CD4-positive, alpha-beta memory T cell (primary cell): ENCODE data around the gene PRUNE2. TPM values are rescaled to one million over a fixed set of nuclear protein-coding genes. Genes with fewer than 3 reads are reported as not detected.

Experiments
- CTCF ChIA-PET: fragments of 350-600 bp; sonication (Branson Sonifier 250); formaldehyde crosslinking; loops from one replicate; lab custom pipeline; 2021; ENCODE audit warnings: inconsistent platforms; ENCODE audit not compliant: partially characterized antibody; lab: Charles Lee
- POLR2A ChIA-PET: fragments of 350-600 bp; sonication (Branson Sonifier 250); formaldehyde crosslinking; loops from one replicate; lab custom pipeline; 2021; ENCODE audit not compliant: partially characterized antibody; lab: Charles Lee
- DNase-seq, 5 donors: peaks; one replicate each; pipeline versions ENCODE4 v3.0.0 to v3.0.0-alpha.2; 2020 to 2022; ENCODE audit warnings: mixed read lengths in 1 of 5
- H3K27ac ChIP-seq: one replicate; pipeline ENCODE4 v1.7.0; 2013; ENCODE audit warnings: low read depth, low read length
- H3K27me3 ChIP-seq: 2 replicates; pipeline ENCODE4 v1.7.0; 2013; ENCODE audit warnings: mild to moderate bottlenecking, low read length, moderate library complexity; ENCODE audit not compliant: insufficient read depth
- H3K36me3 ChIP-seq: 2 replicates; pipeline ENCODE4 v1.7.0; 2013; ENCODE audit warnings: mild to moderate bottlenecking, low read length, moderate library complexity; ENCODE audit not compliant: insufficient read depth
- H3K4me1 ChIP-seq: 2 replicates; pipeline ENCODE4 v1.7.0; 2013; ENCODE audit warnings: mild to moderate bottlenecking, low read length, moderate library complexity; ENCODE audit not compliant: insufficient read depth
- H3K4me3 ChIP-seq, 2 donors: one replicate each; pipeline ENCODE4 v1.7.0; 2013; ENCODE audit warnings: low read length in 2 of 2, mild to moderate bottlenecking in 1 of 2
- H3K9me3 ChIP-seq, 2 donors: one replicate each; pipeline ENCODE4 v1.7.0; 2013; ENCODE audit warnings: low read length in 2 of 2, control low read depth in 1 of 2; ENCODE audit not compliant: control insufficient read depth in 1 of 2
- H3K27ac Mint-ChIP-seq, 7 donors: one replicate each; pipeline ENCODE4 v1.8.0; 2020 to 2021; ENCODE audit warnings: mixed read lengths in 7 of 7, mild to moderate bottlenecking in 6 of 7, inconsistent platforms in 3 of 7, moderate library complexity in 3 of 7
- H3K27me3 Mint-ChIP-seq, 2 donors: one replicate each; pipeline ENCODE4 v1.8.0; 2020 to 2021; ENCODE audit warnings: mixed read lengths in 2 of 2
- H3K36me3 Mint-ChIP-seq, 2 donors: one replicate each; pipeline ENCODE4 v1.8.0; 2020 to 2021; ENCODE audit warnings: mixed read lengths in 2 of 2, inconsistent platforms in 1 of 2, mild to moderate bottlenecking in 1 of 2
- H3K4me1 Mint-ChIP-seq, 4 donors: one replicate each; pipeline ENCODE4 v1.8.0; 2020 to 2021; ENCODE audit warnings: mixed read lengths in 4 of 4, mild to moderate bottlenecking in 1 of 4
- H3K4me3 Mint-ChIP-seq, 8 donors: one replicate each; pipeline ENCODE4 v1.8.0; 2020 to 2021; ENCODE audit warnings: mixed read lengths in 8 of 8, mild to moderate bottlenecking in 7 of 8, moderate library complexity in 6 of 8, inconsistent platforms in 3 of 8
- H3K9me3 Mint-ChIP-seq, 8 donors: one replicate each; pipeline ENCODE4 v1.8.0; 2020 to 2021; ENCODE audit warnings: mixed read lengths in 8 of 8, mild to moderate bottlenecking in 5 of 8, inconsistent platforms in 3 of 8, moderate library complexity in 1 of 8
- intact Hi-C: fragments of 100-400 bp; cut with micrococcal nuclease; formaldehyde crosslinking; loops from one replicate; pipeline ENCODE4 v1.15.1; 2023
- polyA plus RNA-seq, 2 donors: library from polyadenylated mRNA; unstranded; fragments of 300-500 nt; fragmentation: Illumina TruSeq; gene quantifications; one replicate each; pipeline ENCODE4 v1.2.3, GENCODE V29; 2021
- total RNA-seq, 2 experiments: library from RNA; stranded (reverse); gene quantifications; one replicate each; pipeline ENCODE4 v1.2.3, GENCODE V29; 2021

The PRUNE2 gene
- total and polyA plus RNA-seq, 4 experiments from 2014 or later = 0.22 to 0.42 TPM; not detected in 2

GRCh38 chr9:76787677-76788076 lies 118.2 kb downstream of the PRUNE2 start:
- H3K36me3 ChIP-seq = no peaks in the 10 kb centered on the region
- no peaks in the 10 kb centered on the region for H3K27me3 ChIP-seq
- no peak for DNase-seq
- intact Hi-C loops = no loop called here
- H3K9me3 ChIP-seq = no peaks in the 10 kb centered on the region
- Mint-ChIP-seq H3K4me1 (no peaks in the 10 kb centered on the region), H3K9me3 (peaks cover 0 to 2% (median 0%) of the 10 kb centered on the region in 8 donors), H3K4me3 (no peak overlapping the region), H3K27me3 (peaks cover 2 to 5% of the 10 kb centered on the region in 2 donors), H3K36me3 (no peaks in the 10 kb centered on the region), H3K27ac (no peak overlapping the region)
- ChIA-PET POLR2A (no interaction called here), CTCF (no interaction called here)
- no peak overlapping the region for H3K4me3 ChIP-seq
- H3K27ac ChIP-seq = no peak overlapping the region
- no peaks in the 10 kb centered on the region for H3K4me1 ChIP-seq

DNA sequence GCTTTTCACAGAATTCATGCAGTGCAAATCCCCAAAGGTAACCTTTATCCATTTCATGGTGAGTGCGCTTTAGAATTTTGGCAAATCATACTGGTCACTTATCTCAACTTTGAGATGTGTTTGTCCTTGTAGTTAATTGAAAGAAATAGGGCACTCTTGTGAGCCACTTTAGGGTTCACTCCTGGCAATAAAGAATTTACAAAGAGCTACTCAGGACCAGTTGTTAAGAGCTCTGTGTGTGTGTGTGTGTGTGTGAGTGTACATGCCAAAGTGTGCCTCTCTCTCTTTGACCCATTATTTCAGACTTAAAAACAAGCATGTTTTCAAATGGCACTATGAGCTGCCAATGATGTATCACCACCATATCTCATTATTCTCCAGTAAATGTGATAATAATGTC lies 120.4 kb downstream of the PRUNE2 start:
- Mint-ChIP-seq H3K27ac (no peak overlapping the region), H3K36me3 (no peaks in the 10 kb centered on the region), H3K27me3 (peaks cover 5 to 6% of the 10 kb centered on the region in 2 donors), H3K9me3 (peaks cover 0 to 1% (median 0%) of the 10 kb centered on the region in 8 donors), H3K4me3 (no peak overlapping the region), H3K4me1 (no peaks in the 10 kb centered on the region)
- Histone ChIP-seq H3K9me3 (no peaks in the 10 kb centered on the region), H3K27ac (no peak overlapping the region), H3K36me3 (no peaks in the 10 kb centered on the region), H3K4me3 (no peak overlapping the region), H3K27me3 (no peaks in the 10 kb centered on the region), H3K4me1 (no peaks in the 10 kb centered on the region)
- intact Hi-C loops = no loop called here
- CTCF ChIA-PET = interaction anchor here (2.2 kb wide), 1 partner anchor 25 kb away, joined by 7 read pairs; no protein-coding TSS in a partner anchor
- no peak for DNase-seq
- POLR2A ChIA-PET = no interaction called here

DNA sequence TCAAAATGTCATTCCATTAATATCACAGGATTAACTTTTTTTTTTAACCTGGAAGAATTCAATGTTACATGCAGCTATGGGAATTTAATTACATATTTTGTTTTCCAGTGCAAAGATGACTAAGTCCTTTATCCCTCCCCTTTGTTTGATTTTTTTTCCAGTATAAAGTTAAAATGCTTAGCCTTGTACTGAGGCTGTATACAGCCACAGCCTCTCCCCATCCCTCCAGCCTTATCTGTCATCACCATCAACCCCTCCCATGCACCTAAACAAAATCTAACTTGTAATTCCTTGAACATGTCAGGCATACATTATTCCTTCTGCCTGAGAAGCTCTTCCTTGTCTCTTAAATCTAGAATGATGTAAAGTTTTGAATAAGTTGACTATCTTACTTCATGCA lies 121.0 kb downstream of the PRUNE2 start:
- Mint-ChIP-seq H3K27me3 (peaks cover 5 to 6% of the 10 kb centered on the region in 2 donors), H3K4me1 (no peaks in the 10 kb centered on the region), H3K9me3 (peaks cover 0 to 1% (median 0%) of the 10 kb centered on the region in 8 donors), H3K27ac (no peak overlapping the region), H3K4me3 (no peak overlapping the region), H3K36me3 (no peaks in the 10 kb centered on the region)
- H3K9me3 ChIP-seq = no peaks in the 10 kb centered on the region
- H3K36me3 ChIP-seq = no peaks in the 10 kb centered on the region
- intact Hi-C loops = no loop called here
- H3K4me1 ChIP-seq = no peaks in the 10 kb centered on the region
- no peak overlapping the region for H3K4me3 ChIP-seq
- POLR2A ChIA-PET = no interaction called here
- H3K27ac ChIP-seq = no peak overlapping the region
- H3K27me3 ChIP-seq = no peaks in the 10 kb centered on the region
- no peak for DNase-seq
- CTCF ChIA-PET = interaction anchor here (2.2 kb wide), 1 partner anchor 26 kb away, joined by 7 read pairs; no protein-coding TSS in a partner anchor

- DNase-seq = no peak
- CTCF ChIA-PET = no interaction called here
- H3K9me3 ChIP-seq = no peaks in the 10 kb centered on the region
- Mint-ChIP-seq H3K4me3 (no peak overlapping the region), H3K36me3 (no peaks in the 10 kb centered on the region), H3K4me1 (peaks cover 0 to 3% (median under 1%) of the 10 kb centered on the region in 4 donors), H3K27ac (no peak overlapping the region), H3K9me3 (no peaks in the 10 kb centered on the region), H3K27me3 (peaks cover 2% of the 10 kb centered on the region in 2 donors)
- intact Hi-C loops = no loop called here
- no peaks in the 10 kb centered on the region for H3K27me3 ChIP-seq
- POLR2A ChIA-PET = no interaction called here
- no peaks in the 10 kb centered on the region for H3K4me1 ChIP-seq
- H3K36me3 ChIP-seq = no peaks in the 10 kb centered on the region
- H3K4me3 ChIP-seq = no peak overlapping the region
- H3K27ac ChIP-seq = no peak overlapping the region
Observed at GRCh38 chr9:76772686-76773445, 133.0 kb downstream of the PRUNE2 start.

GRCh38 chr9:76766126-76766525 lies 139.8 kb downstream of the PRUNE2 start:
- no peak for DNase-seq
- ChIA-PET POLR2A (no interaction called here), CTCF (no interaction called here)
- H3K4me1 Mint-ChIP-seq = no peaks in the 10 kb centered on the region
- Histone ChIP-seq H3K27me3 (no peaks in the 10 kb centered on the region), H3K4me1 (no peaks in the 10 kb centered on the region), H3K4me3 (no peak overlapping the region), H3K27ac (no peak overlapping the region), H3K36me3 (no peaks in the 10 kb centered on the region), H3K9me3 (no peaks in the 10 kb centered on the region)
- intact Hi-C loops = no loop called here
- no peak overlapping the region for H3K4me3 Mint-ChIP-seq
- H3K27ac Mint-ChIP-seq = no peak overlapping the region
- no peaks in the 10 kb centered on the region for H3K9me3 Mint-ChIP-seq
- H3K36me3 Mint-ChIP-seq = no peaks in the 10 kb centered on the region
- peaks cover under 1 to 10% of the 10 kb centered on the region in 2 donors for H3K27me3 Mint-ChIP-seq

DNA sequence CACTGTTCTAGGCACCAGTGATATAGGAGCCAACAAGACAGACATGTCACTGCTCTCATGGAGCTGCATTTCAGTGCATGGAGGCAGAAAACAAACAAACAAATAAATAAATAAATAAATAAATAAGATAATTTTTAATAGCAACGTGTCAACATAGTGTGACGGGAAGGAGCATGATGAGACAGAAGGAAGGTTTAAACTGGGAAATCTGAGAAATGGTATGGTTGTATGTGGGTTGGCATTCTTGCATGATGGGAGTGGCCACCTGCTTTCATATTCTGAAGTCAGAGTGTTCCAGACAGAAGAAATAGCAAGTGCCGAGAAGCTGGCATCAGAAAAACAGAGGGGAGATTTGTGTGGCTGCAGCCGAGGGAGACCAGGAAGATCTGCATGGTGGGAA lies 141.8 kb downstream of the PRUNE2 start, which contains the start of gene PCA3:
Gene PCA3, plus strand, starts transcription at position 301 of the 400 bp plus-strand sequence.
- Histone ChIP-seq H3K4me3 (no peak within 1 kb of the TSS), H3K36me3 (no peaks in the 10 kb centered on the region), H3K9me3 (no peaks in the 10 kb centered on the region), H3K4me1 (no peaks in the 10 kb centered on the region), H3K27me3 (no peaks in the 10 kb centered on the region), H3K27ac (no peak within 1 kb of the TSS)
- no peak within 1 kb of the TSS for H3K4me3 Mint-ChIP-seq
- no peaks in the 10 kb centered on the region for H3K36me3 Mint-ChIP-seq
- H3K27ac Mint-ChIP-seq = no peak within 1 kb of the TSS
- H3K27me3 Mint-ChIP-seq = peaks cover 2 to 13% of the 10 kb centered on the region in 2 donors
- POLR2A ChIA-PET = no interaction called here
- H3K9me3 Mint-ChIP-seq = no peaks in the 10 kb centered on the region
- peaks cover 0 to 1% (median under 1%) of the 10 kb centered on the region in 4 donors for H3K4me1 Mint-ChIP-seq
- CTCF ChIA-PET = no interaction called here
- no peak for DNase-seq
- intact Hi-C loops = no loop called here

DNA sequence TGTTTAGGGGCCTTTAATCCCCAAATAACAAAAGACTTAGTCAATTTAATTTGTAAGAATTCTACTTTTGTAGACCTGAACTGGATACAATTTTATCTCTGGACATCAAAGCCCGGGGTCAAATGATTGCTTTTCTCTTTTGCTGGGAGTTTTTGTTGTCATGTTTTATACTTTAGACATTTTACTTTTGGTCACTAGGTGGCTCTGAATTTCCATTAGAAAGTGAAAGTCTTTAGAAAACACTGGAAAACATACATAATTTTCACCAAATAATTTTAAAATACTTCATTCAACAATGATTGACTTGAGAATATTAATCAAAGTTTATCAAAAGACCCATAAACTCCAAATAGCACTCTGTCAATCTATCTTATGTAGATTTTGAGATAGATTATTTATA lies 144.5 kb downstream of the PRUNE2 start:
- DNase-seq = no peak
- Mint-ChIP-seq H3K27ac (no peak overlapping the region), H3K27me3 (peaks cover 2 to 11% of the 10 kb centered on the region in 2 donors), H3K9me3 (no peaks in the 10 kb centered on the region), H3K4me1 (peaks cover 0 to 2% (median under 1%) of the 10 kb centered on the region in 4 donors), H3K36me3 (no peaks in the 10 kb centered on the region), H3K4me3 (no peak overlapping the region)
- no peaks in the 10 kb centered on the region for H3K9me3 ChIP-seq
- ChIA-PET POLR2A (no interaction called here), CTCF (no interaction called here)
- no peak overlapping the region for H3K4me3 ChIP-seq
- no peaks in the 10 kb centered on the region for H3K36me3 ChIP-seq
- H3K27me3 ChIP-seq = no peaks in the 10 kb centered on the region
- no peaks in the 10 kb centered on the region for H3K4me1 ChIP-seq
- no peak overlapping the region for H3K27ac ChIP-seq
- intact Hi-C loops = no loop called here
